Caco-2 (cell line): ENCODE measurements around the gene LRRC1. TPM values are rescaled to one million over a fixed set of nuclear protein-coding genes. Genes with fewer than 3 reads are reported as not detected.

Experiments
- BruUV-seq: library from RNA; stranded (reverse); fragments of 400-500 nt; replicated peaks from 2 replicates; lab custom pipeline; 2021; lab: Mats Ljungman, UMichigan
- CTCF ChIA-PET: fragments of 300-600 bp; sonication (Branson Sonifier 250); formaldehyde crosslinking; loops from one replicate; lab custom pipeline; 2022; ENCODE audit warnings: antibody characterized with exemption; lab: Charles Lee
- POLR2A ChIA-PET: fragments of 300-600 bp; sonication (Branson Sonifier 250); formaldehyde crosslinking; loops from one replicate; lab custom pipeline; 2022; ENCODE audit warnings: antibody characterized with exemption; lab: Charles Lee
- DNase-seq, 2 experiments: peaks; one replicate each; pipeline versions ENCODE4 v3.0.0 to v3.0.0-alpha.2; 2020 to 2022
- H3K27me3 ChIP-seq: replicated peaks from 2 replicates; pipeline ENCODE4 v1.6.0; 2011; ENCODE audit warnings: low read length; ENCODE audit not compliant: control insufficient read depth, insufficient read depth
- H3K36me3 ChIP-seq: 2 replicates; pipeline ENCODE4 v1.5.1; 2011; ENCODE audit warnings: low read length; ENCODE audit not compliant: control insufficient read depth, insufficient read depth
- H3K4me1 ChIP-seq: fragments of 250-450 bp; sonication (Bioruptor Pico); 2 replicates; pipeline ENCODE4 v1.5.1; 2020; ENCODE audit warnings: mild to moderate bottlenecking
- H3K4me3 ChIP-seq: 2 replicates; pipeline ENCODE4 v1.5.1; 2011; ENCODE audit warnings: low read depth, mild to moderate bottlenecking, control low read depth, low read length
- H3K9me3 ChIP-seq: fragments of 250-450 bp; sonication (Bioruptor Pico); 2 replicates; pipeline ENCODE4 v1.5.1; 2020; ENCODE audit warnings: mild to moderate bottlenecking, moderate library complexity
- H3K27ac Mint-ChIP-seq: one replicate; pipeline ENCODE4 v1.8.0; 2022; ENCODE audit warnings: mixed read lengths; ENCODE audit not compliant: unreplicated experiment
- H3K27me3 Mint-ChIP-seq: one replicate; pipeline ENCODE4 v1.8.0; 2022; ENCODE audit warnings: mixed read lengths; ENCODE audit not compliant: insufficient read depth, unreplicated experiment
- H3K36me3 Mint-ChIP-seq: one replicate; pipeline ENCODE4 v1.8.0; 2022; ENCODE audit warnings: mild to moderate bottlenecking, mixed read lengths; ENCODE audit not compliant: insufficient read depth, unreplicated experiment
- H3K4me1 Mint-ChIP-seq: one replicate; pipeline ENCODE4 v1.8.0; 2022; ENCODE audit warnings: low read depth, mixed read lengths; ENCODE audit not compliant: unreplicated experiment
- H3K4me3 Mint-ChIP-seq: one replicate; pipeline ENCODE4 v1.8.0; 2022; ENCODE audit warnings: mild to moderate bottlenecking, moderate library complexity, mixed read lengths; ENCODE audit not compliant: unreplicated experiment
- H3K9me3 Mint-ChIP-seq: one replicate; pipeline ENCODE4 v1.8.0; 2022; ENCODE audit warnings: mixed read lengths; ENCODE audit not compliant: unreplicated experiment
- CTCF ChIP-seq, 2 experiments: fragments of 200-600 bp in 1 of 2; IDR thresholded peaks; 1 replicate in 1 of 2; 2 replicates in 1 of 2; pipeline versions ENCODE4 v1.5.1 to v1.8.0; 2011 to 2022; ENCODE audit warnings: antibody characterized with exemption in 1 of 2, control low read depth in 1 of 2, inconsistent platforms in 1 of 2, low read depth in 1 of 2, low read length in 1 of 2, mild to moderate bottlenecking in 1 of 2, moderate library complexity in 1 of 2; ENCODE audit not compliant: insufficient read depth in 1 of 2, severe bottlenecking in 1 of 2, unreplicated experiment in 1 of 2
- intact Hi-C: fragments of 100-400 bp; cut with micrococcal nuclease; formaldehyde crosslinking; loops from one replicate; pipeline ENCODE4 v1.10.0; 2022; ENCODE audit not compliant: unreplicated experiment
- total RNA-seq: library from RNA; stranded (reverse); gene quantifications from 2 replicates; pipeline ENCODE4 v1.2.3, GENCODE V29; 2022

LRRC1 gene
- total RNA-seq, 1 experiment from 2014 or later, result 60.8 TPM

GRCh38 chr6:53827531-53827930 is 32.7 kb downstream of the LRRC1 start:
- ChIA-PET CTCF (no interaction called here), POLR2A (no interaction called here)
- H3K9me3 Mint-ChIP-seq, result no peaks in the 10 kb centered on the region
- H3K4me3 Mint-ChIP-seq, result no peak overlapping the region
- H3K27me3 Mint-ChIP-seq, result no peaks in the 10 kb centered on the region
- peaks cover 9% of the 10 kb centered on the region for H3K36me3 Mint-ChIP-seq
- TF ChIP-seq CTCF (IDR thresholded peaks at IDR 0.05; ENCODE audit: insufficient read depth in 1 of 2, low read depth in 1 of 2, low read length in 1 of 2, severe bottlenecking in 1 of 2, unreplicated experiment in 1 of 2), result no peak
- H3K9me3 ChIP-seq, result no peaks in the 10 kb centered on the region
- H3K4me1 ChIP-seq, result peaks cover 76% of the 10 kb centered on the region
- no peak for DNase-seq
- H3K27me3 ChIP-seq, result no peaks in the 10 kb centered on the region
- H3K36me3 ChIP-seq, result no peaks in the 10 kb centered on the region
- H3K4me3 ChIP-seq, result no peak overlapping the region
- H3K27ac Mint-ChIP-seq, result peak overlapping the region; percentile 27
- peaks cover 53% of the 10 kb centered on the region for H3K4me1 Mint-ChIP-seq
- BruUV-seq, result no TSS peak
- intact Hi-C loops, result no loop called here

- Mint-ChIP-seq H3K4me3 (no peak overlapping the region), H3K27ac (peak overlapping the region; percentile 27), H3K27me3 (no peaks in the 10 kb centered on the region), H3K4me1 (peaks cover 59% of the 10 kb centered on the region), H3K9me3 (no peaks in the 10 kb centered on the region), H3K36me3 (peaks cover 9% of the 10 kb centered on the region)
- intact Hi-C loops, result loop anchor here (2.0 kb wide), 1 partner anchor 13 kb away; no protein-coding TSS in a partner anchor
- POLR2A ChIA-PET, result no interaction called here
- BruUV-seq, result no TSS peak
- TF ChIP-seq CTCF (IDR thresholded peaks at IDR 0.05; ENCODE audit: insufficient read depth in 1 of 2, low read depth in 1 of 2, low read length in 1 of 2, severe bottlenecking in 1 of 2, unreplicated experiment in 1 of 2), result no peak
- H3K27me3 ChIP-seq, result no peaks in the 10 kb centered on the region
- H3K4me1 ChIP-seq, result peaks cover 81% of the 10 kb centered on the region
- DNase-seq, result no peak
- no peak overlapping the region for H3K4me3 ChIP-seq
- no peaks in the 10 kb centered on the region for H3K36me3 ChIP-seq
- H3K9me3 ChIP-seq, result no peaks in the 10 kb centered on the region
- CTCF ChIA-PET, result no interaction called here
Measured at GRCh38 chr6:53828215-53828614, 33.4 kb downstream of the LRRC1 start.

GRCh38 chr6:53828966-53829697 is 34.3 kb downstream of the LRRC1 start:
- Mint-ChIP-seq H3K27ac (peak overlapping the region; percentile 27), H3K27me3 (no peaks in the 10 kb centered on the region), H3K9me3 (no peaks in the 10 kb centered on the region), H3K36me3 (peaks cover 9% of the 10 kb centered on the region), H3K4me1 (peaks cover 59% of the 10 kb centered on the region), H3K4me3 (peak overlapping the region; percentile 52)
- TF ChIP-seq CTCF (IDR thresholded peaks at IDR 0.05; ENCODE audit: insufficient read depth in 1 of 2, low read depth in 1 of 2, low read length in 1 of 2, severe bottlenecking in 1 of 2, unreplicated experiment in 1 of 2), result no peak
- ChIA-PET CTCF (interaction anchor here (1.3 kb wide), 1 partner anchor 127 kb away, joined by 5 read pairs; no protein-coding TSS in a partner anchor), POLR2A (interaction anchor here (0.6 to 1.2 kb wide), 4 partner anchors 33 to 89 kb away, joined by 3 to 5 read pairs (median 4); partner anchors contain the start of gene LRRC1)
- no TSS peak for BruUV-seq
- no peaks in the 10 kb centered on the region for H3K27me3 ChIP-seq
- no peak overlapping the region for H3K4me3 ChIP-seq
- intact Hi-C loops, result loop anchor here (1.0 to 2.0 kb wide), 2 partner anchors 14 to 36 kb away; no protein-coding TSS in a partner anchor
- no peaks in the 10 kb centered on the region for H3K36me3 ChIP-seq
- DNase-seq, result no peak
- no peaks in the 10 kb centered on the region for H3K9me3 ChIP-seq
- H3K4me1 ChIP-seq, result peaks cover 90% of the 10 kb centered on the region
